GM21786 (cell line): Measurements from ENCODE around the gene CTSS.
A peak's percentile ranks its signal among the peaks of the same experiment; 100 is the strongest.

Experiments used
- ATAC-seq: cut with Tn5 transposase; IDR thresholded peaks from one replicate; pipeline ENCODE4 v1.9.1; 2021; ENCODE audit not compliant: unreplicated experiment

The CTSS gene

DNA sequence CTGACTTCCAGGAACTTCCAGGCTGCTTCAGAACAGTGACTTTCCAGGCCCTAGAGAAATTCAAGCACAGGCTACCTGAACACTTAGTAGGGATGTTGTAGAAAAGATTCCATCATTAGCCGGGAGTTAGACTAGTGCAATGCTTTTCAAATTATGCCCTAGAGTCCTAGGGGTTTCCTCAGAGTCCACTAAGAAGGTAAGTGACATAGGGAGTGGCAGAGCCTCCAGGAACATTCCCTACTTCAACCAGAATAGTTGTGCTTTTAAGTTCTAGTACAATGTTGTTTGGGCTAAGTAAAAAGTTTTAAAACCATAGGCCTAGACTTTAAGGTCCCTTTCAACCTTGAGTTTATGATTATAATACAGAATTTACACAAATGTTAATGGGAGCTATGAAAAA, 59.5 kb downstream of the CTSS start:
- no peak for ATAC-seq

DNA sequence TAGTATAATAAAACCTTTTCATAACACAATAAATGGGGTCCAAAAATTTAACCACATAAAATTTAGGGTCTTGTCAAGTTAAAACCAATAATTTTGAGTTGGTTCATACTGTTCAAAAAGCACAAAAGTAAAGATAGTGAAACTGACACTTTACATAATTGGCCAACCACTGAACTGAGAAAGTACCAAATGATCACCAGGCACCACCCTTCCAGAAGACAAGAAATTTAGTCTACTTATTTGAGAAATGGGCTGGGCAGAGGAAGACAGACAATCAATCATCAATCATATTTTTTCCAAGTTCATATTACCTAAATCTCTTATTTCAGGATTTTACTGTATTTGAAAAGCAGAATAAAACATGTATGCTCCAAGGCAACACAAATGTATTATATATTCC, 62.2 kb downstream of the CTSS start:
- no peak for ATAC-seq

DNA sequence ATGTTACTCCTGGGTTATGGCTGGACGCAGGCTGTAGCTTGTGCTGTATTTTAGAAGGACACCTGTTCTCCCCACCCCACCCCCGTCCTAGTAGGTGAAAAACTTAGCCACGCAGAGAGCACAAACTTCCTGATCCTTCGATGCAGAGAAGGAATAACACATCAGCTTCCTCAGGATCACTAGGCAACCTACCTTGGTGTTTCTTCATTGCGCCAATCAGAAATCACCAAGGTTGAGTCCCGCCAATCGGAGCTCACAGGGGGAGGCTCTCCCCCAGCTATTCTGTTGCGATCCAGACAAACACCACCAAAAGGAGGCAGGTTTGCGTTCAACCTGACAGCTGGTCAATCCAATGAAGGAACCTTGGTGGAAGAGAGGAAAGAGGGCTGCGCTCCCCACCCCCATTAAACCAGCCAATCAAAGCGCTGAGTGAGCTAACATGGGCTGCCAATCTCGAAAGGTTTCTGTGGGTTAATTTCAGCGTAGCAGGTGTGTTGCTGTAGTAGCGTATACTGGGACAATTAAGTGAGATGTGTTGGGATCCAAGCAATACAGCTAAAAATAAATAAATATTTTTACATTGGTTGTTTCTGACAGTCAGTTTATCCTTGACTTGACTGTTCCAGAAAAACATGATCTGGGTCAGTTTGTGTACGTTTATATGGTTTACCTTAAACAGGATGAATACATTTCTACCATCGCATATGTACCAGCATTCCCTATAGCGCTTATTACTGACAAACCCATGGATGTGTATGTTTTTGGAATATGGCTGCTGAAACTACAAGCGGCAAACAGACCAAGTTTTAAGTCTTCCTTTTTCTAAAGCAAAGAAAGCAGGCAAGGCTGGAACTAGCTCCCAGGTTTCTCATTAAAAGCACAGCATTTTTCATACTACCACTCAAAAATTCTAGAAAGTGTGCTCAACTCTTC, 68.3 kb downstream of the CTSS start, which contains the start of gene GOLPH3L:
GOLPH3L (minus strand) TSS at position 160 of the 933 bp plus-strand sequence. CDS start 2,316 bp downstream, outside the sequence.
- peak; percentile 99 for ATAC-seq

DNA sequence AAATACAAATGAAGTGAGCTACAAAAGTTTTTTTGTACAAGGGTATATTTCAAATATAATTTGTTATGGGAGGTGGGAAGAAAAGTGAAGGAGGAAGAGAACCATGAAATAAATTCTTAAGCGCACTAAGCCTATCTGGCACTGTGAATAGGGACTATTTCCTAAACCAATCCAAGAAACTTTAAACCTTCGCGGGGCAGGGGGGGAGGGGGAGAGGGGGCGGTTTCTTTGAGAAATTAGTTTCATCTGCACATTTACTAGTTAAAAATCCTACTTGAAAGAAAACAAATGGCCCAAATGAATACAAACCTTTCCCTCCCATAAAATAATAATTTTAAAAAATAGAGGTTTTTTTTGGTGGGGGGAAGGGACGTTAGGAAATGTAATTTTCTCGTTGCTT, 69.0 kb downstream of the CTSS start:
- ATAC-seq = no peak

DNA sequence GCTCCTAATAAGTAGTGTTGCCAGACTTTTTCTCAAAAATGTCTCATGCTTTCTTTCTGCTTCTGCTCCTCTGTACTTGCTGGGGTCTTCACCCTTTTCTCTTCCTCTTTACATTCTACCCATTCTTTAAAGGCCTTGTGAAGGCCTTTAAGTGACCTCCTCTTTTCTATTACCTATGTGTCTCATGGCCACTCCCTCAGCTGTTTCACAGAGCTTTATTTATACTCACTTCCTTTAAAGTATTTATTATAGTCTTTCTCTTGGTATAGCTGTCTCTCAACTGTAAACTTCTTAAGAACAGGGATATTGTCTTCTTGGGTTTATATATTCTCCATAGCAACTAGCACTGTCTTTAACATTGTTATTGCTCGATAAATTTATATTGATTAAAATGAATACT, 69.4 kb downstream of the CTSS start:
- no peak for ATAC-seq

DNA sequence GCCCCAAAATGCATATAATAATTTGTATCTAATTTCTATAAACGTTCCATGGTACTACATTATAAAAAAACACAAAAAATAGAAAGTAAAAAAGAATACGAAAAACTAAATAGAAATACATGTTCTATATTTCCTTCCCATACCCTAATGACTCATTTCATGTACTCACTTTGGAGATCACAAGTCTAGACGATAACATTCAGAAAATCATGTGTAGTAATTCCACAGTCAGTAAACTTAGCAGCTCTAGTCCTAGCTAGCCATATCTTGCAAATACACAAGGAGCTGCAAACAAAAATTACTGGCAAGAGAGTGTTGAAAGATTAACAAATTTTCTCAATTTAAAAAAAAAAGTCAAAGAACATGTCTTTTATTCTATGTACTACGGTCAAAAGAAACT, 70.0 kb downstream of the CTSS start:
- no peak for ATAC-seq

DNA sequence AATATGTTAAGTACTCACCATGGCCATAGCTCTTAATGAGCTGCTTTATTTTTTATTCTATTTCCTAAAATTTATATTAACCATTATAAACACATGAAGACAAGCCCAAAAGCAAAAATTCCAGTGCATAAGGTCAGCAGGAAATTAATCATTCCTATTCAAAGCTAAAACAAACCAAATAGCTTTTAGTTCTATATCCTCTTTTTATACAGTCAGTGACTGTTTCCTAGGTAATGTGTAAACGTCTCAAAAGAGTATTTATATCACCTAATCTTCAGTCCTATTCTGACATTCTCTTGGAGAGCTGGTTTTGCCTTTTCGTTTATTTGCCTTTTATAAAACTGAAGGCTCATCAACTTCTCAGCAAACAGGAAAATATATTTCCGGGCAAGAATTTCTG, 72.9 kb downstream of the CTSS start:
- no peak for ATAC-seq

DNA sequence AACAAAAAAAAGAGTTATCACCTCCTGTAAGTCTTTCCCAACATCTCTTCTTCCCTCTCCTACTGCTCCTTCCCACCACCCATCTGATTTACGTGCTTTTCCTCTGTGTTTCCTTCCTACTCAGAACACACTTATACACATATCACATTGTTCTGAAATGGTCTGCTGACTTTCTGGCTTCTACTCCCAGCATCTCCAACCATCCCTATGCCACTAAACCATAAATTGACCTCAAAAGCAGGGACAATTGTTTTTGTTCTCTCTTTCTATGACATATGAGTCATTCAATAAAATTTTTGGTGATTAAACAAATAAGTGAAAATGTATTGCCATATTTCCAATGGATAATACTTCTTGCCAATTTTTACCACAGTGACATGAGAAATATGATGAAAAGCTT, 76.8 kb downstream of the CTSS start:
- no peak for ATAC-seq

DNA sequence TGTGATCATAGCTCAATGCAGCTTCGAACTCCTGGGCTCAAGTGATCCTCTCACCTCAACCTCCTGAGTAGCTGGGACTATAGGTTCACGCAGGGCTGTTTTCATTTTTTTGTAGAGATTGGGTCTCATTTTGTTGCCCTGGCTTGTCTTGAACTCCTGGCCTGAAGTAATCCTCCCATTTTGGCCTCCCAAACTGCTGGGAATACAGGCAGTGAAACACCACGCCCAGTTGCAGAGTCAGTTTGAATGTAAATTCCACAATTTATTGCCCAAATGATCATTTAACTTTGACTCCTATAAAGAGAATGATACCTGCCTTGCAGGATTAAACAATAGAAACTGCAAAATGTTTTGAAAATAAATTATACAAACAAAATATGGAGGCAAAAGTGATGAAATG, 79.3 kb downstream of the CTSS start:
- no peak for ATAC-seq

DNA sequence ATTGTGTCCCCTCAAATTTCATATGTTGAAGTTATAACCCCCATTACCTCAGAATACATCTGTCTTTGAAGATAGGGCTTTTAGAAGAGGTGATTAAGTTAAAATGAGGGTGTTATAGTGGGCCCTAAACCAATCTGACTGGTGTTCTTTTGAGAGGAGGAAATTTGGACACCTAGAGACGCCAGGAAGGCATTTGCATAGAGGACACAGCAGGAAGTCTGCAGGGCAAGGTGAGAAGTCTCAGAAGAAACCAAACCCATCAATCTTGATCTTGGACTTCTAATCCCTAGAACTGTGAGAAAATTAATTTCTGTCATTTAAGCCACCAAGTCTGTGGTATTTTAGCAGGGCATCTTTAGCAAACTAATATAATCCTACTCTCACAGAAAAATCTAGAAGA, 81.7 kb downstream of the CTSS start:
- ATAC-seq = no peak
